ENCODE measurements around the gene PYGB.

DNA sequence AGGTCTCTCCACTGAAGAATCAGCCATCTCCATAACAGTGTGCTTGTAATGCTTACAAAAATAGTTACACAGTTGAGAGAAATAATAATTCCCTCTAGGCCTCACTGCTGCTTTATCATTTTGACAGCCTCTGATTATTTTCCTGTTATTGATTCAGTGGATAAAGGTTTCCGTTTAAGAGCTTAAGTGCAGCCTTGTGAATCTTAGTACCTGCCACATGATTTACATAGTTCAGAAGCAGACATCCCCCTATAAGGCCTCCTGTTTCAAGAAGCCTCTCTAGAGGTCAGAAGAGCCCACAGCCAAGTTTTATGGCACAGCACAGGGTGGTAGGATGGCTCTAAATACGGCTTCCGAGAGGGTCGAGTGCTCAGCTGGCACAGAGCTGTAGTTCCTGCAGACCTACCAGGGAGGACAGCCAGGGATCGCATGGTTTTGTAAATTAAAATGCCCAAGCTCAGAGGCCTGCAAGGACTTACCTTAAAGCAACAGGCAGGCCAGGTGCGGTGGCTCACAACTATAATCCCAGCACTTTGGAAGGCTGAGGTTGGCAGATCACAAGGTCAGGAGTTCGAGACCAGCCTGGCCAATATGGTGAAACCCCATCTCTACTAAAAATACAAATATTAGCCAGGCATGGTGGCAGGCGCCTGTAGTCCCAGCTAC lies 17.6 kb upstream of the PYGB start:
- TF ChIP-seq ZNF274 (IDR thresholded peaks at IDR 0.05; ENCODE audit: low read depth, low read length): no peak
- TF ChIP-seq SUZ12 (IDR thresholded peaks at IDR 0.05; ENCODE audit: extremely low read depth, insufficient read depth, insufficient read length): no peak

All from NT2/D1 (cell line).